ENCODE results near the gene NIPAL4.

NIPAL4 gene

DNA sequence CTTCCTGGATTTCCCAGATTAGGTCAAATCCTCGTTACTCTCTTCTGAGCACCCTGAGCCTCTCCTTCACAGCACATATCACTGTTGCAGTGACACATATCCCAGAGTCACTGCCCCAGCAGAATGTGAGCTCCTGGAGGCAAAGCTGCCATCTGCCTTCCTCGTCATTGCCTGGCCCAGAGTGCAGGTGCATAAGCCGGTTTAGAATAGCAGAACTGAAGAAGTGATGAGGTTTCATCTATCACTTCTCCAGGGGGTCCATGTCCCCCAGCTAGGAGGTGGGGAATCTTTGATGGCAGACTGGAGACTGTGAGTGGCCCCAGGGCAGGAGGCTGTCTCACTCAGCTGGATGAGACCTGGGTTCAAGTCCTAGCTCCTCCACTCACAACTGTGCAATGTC is 25.8 kb downstream of the NIPAL4 start:
- no peak for DNase-seq (ENCODE audit: low spot score)

- no peak for DNase-seq (ENCODE audit: low spot score)
Observed at GRCh38 chr5:157486221-157486681, 26.2 kb downstream of the NIPAL4 start.

- no peak for DNase-seq (ENCODE audit: low spot score)
Observed at GRCh38 chr5:157486861-157487260, 26.8 kb downstream of the NIPAL4 start.

DNA sequence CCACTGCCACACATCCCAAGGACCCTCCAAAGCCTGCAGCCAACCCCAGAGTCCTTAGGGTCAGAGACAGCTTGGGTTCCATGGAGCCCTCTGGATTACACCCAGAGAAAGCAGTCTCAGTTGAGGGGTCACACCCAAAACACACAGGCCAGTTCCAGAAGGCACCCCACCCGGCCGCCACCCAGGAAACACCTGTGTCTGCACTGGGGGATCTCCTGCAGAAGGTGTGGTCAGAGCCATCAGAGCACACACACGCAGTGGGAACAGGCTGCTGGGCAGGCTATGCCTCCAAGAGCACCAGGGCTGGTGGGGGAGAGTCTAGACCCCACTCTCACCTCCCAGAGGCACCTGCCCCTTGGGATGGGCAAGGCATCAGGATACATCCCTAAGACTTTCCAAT is 27.3 kb downstream of the NIPAL4 start:
- DNase-seq (ENCODE audit: low spot score): no peak

DNA sequence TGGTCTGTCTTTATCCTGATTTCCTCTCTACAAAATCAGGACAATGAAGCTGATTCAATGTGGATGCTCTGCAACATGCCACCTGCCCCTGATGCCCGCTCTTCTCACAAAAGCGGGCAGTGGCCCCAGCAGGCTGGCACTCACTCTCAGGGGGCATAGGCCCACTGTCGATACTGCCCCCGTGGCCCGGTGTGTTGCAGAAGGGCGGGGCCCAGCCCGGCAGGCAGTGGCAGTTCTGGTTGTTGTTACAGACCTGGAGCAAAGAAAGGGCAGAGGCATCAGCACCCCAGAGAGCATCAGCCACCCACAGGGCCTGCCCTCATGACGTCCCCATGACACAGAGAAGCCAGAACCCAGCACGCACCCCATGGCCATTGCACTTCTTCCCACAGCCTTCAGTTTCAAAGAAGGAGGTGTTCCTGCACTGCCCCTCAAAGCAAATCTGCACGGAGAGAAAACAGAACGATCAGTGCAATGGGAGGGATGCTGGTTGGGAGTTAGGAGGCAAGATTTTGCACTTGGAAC is 31.5 kb downstream of the NIPAL4 start:
- no peak for DNase-seq (ENCODE audit: low spot score)

DNA sequence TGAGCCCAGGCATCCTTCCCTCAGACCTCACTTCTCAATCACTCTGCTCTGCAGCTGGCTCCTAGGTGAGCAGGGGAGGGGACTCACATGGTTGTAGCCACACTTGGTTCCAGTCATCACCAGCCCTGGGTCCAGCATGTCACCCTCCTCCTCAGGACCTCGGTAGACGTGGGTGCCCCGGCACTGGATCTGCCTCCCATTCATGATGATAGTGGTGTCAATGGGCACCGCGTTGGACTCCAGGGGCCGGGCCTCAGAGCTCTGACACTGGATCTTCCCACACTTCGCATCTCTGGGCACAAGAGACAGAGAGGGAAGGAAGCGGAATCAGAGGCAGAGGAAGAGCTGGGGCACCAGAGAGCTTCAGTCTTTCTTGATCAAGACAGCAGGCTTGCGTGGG is 32.9 kb downstream of the NIPAL4 start:
- no peak for DNase-seq (ENCODE audit: low spot score)

GRCh38 chr5:157494178-157494832 is 34.3 kb downstream of the NIPAL4 start:
- no peak for DNase-seq (ENCODE audit: low spot score)

DNA sequence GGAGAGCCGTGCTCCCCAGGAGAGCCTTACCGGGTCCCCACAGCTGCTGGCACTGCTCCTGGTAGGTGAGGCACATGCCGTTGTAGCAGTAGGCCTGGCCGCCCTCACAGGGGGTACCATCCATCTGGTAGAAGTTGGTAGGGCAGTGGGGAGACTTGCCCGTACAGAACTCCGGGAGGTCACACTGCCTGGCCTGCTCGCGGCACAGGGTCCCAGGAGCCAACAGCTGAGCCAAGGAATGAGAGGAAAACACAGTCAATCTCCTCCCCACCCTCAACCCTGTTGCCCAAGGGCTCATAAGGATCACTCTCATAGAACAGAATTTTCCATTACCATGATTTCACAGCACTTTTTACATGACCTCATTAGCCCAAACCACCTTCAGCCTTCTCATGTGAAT is 36.9 kb downstream of the NIPAL4 start:
- DNase-seq (ENCODE audit: low spot score): no peak

- peak; percentile 47 for DNase-seq (ENCODE audit: low spot score)
Observed at GRCh38 chr5:157497875-157498611, 38.0 kb downstream of the NIPAL4 start.

- DNase-seq (ENCODE audit: low spot score): no peak
Observed at GRCh38 chr5:157502143-157502647, 42.2 kb downstream of the NIPAL4 start.

DNA sequence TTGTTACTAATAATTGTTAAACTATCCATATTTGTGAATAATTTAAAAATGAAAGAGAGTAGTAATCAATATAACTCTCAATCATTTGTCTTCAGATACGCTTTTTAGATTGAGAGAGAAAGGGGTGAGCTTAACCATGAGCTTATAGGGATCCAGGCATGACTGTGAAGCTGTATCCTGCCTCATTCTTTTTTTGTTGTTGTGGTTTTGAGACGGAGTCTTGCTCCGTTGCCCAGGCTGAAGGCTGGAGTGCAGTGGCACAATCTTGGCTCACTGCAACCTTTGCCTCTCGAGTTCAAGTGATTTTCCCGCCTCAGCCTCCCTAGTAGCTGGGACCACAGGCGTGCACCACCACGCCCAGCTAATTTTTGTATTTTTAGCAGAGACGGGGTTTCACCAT is 44.0 kb downstream of the NIPAL4 start:
- no peak for DNase-seq (ENCODE audit: low spot score)

- DNase-seq (ENCODE audit: low spot score): no peak
Observed at GRCh38 chr5:157505496-157505895, 45.5 kb downstream of the NIPAL4 start.

GRCh38 chr5:157506066-157506590 is 46.1 kb downstream of the NIPAL4 start:
- DNase-seq (ENCODE audit: low spot score): no peak

DNA sequence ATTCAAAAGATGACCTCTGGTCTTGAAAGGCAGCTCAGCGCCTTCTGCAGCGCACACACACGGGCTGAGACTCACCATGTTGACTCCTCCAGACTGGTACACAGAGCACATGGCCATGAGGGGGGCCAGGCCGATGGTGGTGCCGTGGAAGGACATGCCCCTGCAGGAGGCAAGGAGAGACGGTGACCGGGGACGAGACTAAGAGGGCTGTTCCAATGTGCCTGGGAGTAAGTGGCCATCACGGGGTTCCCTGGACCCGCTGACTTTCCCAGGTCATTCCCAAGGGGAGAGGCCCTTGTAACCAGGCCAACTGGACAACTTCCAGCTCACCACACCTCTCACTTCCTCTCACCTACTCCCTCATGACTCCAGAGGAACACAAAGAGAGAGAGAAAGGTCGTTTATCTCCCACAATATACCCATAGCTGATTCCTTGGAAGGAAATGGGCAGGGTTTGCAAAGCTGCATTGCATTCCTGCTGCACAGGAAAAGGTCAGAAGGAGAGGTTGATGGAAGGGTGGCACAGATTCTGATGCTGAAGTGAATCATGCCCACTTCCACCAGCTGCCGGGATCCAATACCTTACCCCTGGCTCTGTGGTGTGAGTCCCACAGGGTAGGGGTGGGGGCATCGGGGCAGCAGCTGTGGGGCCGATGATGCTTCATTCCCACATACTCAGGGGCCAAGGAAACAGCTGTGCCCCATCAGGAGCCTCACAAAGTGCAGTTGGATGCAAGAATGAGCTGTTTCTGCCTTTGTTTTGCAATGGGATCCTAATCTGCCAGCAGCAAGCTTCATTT is 47.2 kb downstream of the NIPAL4 start:
- no peak for DNase-seq (ENCODE audit: low spot score)

- no peak for DNase-seq (ENCODE audit: low spot score)
Observed at GRCh38 chr5:157509093-157509492, 49.1 kb downstream of the NIPAL4 start.

DNA sequence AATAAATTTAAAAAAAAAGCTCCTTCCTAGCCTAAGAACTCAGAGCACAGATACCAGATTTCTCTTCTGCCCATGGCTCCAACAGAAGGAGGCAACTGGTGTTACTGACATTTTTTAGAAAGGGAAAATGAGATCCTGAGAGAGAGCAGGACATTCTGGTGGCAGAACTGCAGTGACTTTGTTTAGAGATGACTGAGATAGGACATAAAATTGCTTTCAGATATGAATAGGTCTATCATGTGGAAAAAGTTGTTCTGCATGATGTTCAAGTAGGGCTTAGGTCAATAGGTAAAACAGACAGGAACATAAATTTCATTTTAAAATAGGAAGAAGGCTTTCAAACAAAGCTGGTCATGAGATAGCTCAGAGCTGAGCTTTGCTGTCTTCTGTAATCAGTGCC is 49.6 kb downstream of the NIPAL4 start:
- DNase-seq (ENCODE audit: low spot score): no peak

DNA sequence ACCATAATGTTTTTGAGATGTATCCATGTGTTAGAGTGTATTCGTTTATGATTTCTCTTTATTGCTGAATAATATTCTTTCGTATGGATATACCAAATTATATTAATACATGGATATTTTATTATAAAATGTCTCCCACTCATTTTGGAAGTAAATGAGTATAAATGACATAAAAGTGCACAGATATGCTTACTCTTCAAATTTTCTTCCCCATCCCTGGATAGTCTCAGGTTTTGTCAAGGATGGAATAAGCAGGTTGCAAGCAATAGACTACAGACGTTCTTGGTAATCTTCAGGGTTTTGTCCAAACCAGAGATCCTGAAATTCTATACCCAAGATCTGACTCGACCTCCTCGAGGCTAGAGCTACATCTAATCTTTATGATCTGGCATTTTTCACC is 50.7 kb downstream of the NIPAL4 start:
- DNase-seq (ENCODE audit: low spot score): no peak

DNA sequence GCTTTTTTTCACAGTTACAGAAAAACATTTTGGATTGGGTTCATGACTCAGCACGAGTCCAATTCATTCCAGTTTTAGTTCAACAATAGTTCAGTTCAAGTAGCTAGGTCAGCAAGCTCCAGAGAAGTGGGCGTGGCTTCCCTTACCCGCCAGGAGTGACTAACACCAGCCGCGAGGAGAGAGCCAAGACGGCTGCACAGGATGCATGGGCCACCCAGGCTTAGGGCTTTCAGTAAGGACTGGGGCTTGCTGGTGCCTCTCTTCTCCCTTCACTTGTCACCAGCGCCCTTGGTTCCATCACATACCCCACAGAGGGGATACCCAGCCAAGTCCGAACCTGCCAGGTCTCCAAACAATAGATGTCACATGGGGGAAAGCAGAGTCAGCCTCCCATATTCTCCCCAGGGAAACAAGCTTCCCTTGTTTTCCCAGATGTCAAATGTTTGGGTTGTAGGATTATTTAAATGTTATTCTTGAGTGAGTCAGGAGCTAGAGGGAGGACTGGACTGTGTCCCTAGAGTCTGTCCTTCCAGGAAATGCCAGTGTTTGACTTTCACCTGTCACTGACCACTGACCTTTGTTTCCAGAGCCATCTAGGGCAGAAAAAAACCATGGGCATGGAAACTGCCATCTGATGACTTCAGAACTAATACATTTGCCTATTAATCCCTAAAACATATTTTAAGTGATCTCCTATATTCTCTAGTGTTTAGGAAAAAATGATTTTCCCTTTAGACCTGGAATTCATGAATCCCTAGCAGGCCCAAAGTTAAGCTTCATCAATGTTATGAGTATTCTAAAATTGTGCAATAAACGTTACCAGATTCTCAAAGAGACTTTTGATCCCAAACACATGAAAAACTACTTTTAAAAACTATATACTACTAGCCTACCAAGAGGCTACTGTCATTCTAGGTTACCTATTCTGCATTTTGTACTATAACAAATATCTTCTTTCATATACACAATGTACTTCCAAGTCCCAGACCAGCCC is 51.9 kb downstream of the NIPAL4 start:
- peak; percentile 70 for DNase-seq (ENCODE audit: low spot score)

DNA sequence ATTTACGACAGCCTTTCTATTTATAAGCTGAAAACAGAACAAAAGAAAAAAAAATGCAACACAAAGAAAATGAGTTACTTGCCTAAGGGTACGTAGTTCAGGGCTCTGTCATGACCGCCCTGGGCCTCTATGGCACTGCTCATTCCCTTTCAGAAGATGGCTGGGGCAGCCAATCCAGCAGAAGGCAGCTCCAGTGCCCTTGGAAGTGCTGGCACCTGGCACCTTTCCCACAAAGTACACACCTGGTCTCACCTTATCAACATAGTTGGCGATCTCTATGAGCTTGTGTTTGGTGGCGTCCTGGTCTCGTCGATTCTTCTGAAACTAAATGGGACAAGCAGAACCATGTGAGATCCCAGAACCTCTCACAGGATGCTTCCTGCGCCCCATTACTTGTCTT is 53.2 kb downstream of the NIPAL4 start:
- no peak for DNase-seq (ENCODE audit: low spot score)

DNA sequence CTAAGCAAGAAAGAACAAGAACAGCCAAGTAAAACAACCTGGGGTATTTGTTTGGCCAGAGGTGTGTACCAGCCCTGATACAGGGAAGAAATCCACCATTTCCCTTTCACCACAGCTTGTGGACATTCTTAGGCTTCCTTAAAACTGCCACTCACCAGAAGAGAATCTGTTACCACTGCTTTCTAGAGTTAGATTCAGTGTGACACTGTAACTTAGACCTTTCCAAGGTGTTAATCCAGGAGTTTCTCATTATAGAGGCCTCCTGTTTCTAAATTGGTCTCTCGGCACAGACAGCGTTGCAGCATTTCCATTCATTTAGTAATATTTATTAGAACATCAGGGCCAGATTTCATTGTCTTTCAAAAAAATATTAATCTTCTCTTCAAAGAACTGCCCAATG is 55.0 kb downstream of the NIPAL4 start:
- DNase-seq (ENCODE audit: low spot score): no peak

DNA sequence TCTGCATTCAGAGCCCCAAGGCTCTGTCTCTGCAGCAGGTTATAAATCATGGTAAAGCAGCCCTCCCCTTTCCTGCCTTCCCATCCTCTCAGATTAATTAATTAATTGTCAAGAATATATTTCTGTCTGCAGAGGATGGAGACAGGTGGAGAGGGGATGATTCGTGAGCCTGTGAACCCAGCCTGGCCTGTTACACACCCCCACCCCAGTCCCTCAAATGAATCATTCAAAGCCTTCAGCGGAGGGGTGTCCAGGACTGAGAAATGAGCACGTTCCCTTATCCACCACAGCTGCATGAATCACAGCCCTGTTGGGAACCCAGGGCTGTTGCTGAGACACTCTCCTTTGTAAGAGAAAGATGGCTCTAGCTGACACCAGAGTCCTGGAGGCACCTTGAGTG is 56.0 kb downstream of the NIPAL4 start:
- DNase-seq (ENCODE audit: low spot score): no peak
